Upper lobe of left lung (tissue), 4 donors: ENCODE data around the gene SLC25A22.

Source experiments
- EP300 ChIP-seq, 4 donors: sonication (generic); formaldehyde crosslinking; IDR thresholded peaks; one replicate each; pipeline ENCODE4 v1.5.1; 2017; ENCODE audit warnings: antibody characterized with exemption in 4 of 4, control low read depth in 2 of 4
- POLR2A ChIP-seq, 4 donors: fragments of 450-650 bp; IDR thresholded peaks; one replicate each; pipeline ENCODE4 v1.5.1; 2016 to 2017; ENCODE audit warnings: antibody characterized with exemption in 4 of 4, mild to moderate bottlenecking in 2 of 4
- POLR2AphosphoS5 ChIP-seq, 2 donors: sonication (generic); formaldehyde crosslinking; IDR thresholded peaks; one replicate each; pipeline ENCODE4 v1.5.1; 2017; ENCODE audit warnings: antibody characterized with exemption in 2 of 2
- TF ChIP-seq, protein P1 (sequence below), 6 experiments: fragments of 450-650 bp in 4 of 6; fragments of 200-600 bp in 2 of 6; sonication (generic) in 2 of 6; IDR thresholded peaks; one replicate each; pipeline ENCODE4 v1.5.1; 2016 to 2019; ENCODE audit warnings: antibody characterized with exemption in 6 of 6

DNA sequence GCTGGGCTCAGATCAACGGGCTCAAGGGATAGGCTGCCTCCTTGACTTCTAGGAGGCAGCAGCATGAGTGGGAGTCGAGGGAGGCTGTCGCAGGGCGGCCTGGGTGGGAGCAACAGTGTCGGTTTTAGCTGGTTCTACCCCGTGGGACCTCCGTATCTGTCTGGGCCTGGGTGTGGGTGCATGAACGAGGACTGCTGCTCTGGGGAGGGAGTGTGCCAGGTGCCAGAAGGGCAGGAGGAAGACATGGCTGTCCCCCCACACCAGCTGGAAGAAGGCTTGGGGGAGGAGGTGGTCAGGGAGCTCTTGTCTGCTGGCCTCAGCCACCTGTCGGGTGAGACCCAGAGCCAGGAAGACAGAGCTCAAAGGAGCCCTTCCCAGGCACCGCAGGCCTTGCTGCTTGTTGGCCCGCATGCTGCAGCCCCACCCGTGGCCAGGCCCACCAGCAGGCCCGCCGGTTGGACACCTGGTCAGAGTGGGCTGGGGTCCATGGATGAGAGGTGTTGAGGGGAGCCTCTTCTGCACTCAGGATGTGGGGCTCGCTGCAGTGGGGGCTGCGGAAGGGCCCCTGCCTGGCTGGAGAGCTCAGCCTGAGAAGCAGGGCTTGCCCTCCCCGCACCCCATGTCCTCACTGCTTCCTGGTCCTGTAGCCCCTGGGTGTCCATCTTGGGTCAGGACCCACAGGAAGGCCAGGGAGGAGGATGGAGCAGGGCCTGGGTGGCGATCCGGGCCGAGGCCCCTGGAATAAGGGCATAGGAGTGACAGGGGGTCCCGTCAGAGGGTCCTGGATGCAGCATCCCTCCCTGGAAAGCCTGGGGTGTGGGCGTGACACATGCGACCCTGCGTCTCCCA is 11.6 kb downstream of the SLC25A22 start:
- TF ChIP-seq, protein P1, sequence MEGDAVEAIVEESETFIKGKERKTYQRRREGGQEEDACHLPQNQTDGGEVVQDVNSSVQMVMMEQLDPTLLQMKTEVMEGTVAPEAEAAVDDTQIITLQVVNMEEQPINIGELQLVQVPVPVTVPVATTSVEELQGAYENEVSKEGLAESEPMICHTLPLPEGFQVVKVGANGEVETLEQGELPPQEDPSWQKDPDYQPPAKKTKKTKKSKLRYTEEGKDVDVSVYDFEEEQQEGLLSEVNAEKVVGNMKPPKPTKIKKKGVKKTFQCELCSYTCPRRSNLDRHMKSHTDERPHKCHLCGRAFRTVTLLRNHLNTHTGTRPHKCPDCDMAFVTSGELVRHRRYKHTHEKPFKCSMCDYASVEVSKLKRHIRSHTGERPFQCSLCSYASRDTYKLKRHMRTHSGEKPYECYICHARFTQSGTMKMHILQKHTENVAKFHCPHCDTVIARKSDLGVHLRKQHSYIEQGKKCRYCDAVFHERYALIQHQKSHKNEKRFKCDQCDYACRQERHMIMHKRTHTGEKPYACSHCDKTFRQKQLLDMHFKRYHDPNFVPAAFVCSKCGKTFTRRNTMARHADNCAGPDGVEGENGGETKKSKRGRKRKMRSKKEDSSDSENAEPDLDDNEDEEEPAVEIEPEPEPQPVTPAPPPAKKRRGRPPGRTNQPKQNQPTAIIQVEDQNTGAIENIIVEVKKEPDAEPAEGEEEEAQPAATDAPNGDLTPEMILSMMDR (IDR thresholded peaks at IDR 0.05) = no peak
- TF ChIP-seq POLR2AphosphoS5 (IDR thresholded peaks at IDR 0.05) = no peak
- no peak for TF ChIP-seq POLR2A (IDR thresholded peaks at IDR 0.05)
- TF ChIP-seq EP300 (IDR thresholded peaks at IDR 0.05) = no peak
